ENCODE results near the gene LMX1B.
"Not testable (repeated sequence)": the region's sequence is repeated elsewhere in the genome, so short reads cannot be mapped to it uniquely, and the experiment has no call there.

Gene LMX1B

GRCh38 chr9:126720661-126721563, 107.2 kb downstream of the LMX1B start:
- no peaks in the 10 kb centered on the region for H3K36me3 ChIP-seq (ENCODE audit: control insufficient read depth, insufficient read depth, low read length)
- 92 to 94% methylated on average over 16 of the region's 19 CpGs for WGBS, 2 experiments (ENCODE audit: insufficient coverage in 2 of 2)
- peaks cover 11% of the 10 kb centered on the region for H3K4me1 ChIP-seq (ENCODE audit: control insufficient read depth, insufficient read depth, low read length, poor library complexity, severe bottlenecking)
- no peak overlapping the region for H3K4me3 ChIP-seq (ENCODE audit: extremely low read depth, insufficient read depth, low read length, poor library complexity, severe bottlenecking)
- H3K27ac ChIP-seq (ENCODE audit: low read depth, low read length, severe bottlenecking): no peak overlapping the region
- no peaks in the 10 kb centered on the region for H3K9me3 ChIP-seq (ENCODE audit: control insufficient read depth, low read length)

GRCh38 chr9:126721564-126721981, 107.8 kb downstream of the LMX1B start:
- WGBS, 2 experiments (ENCODE audit: insufficient coverage in 2 of 2): 70 to 100% methylated on average over 2 to 3 of the region's 4 CpGs

GRCh38 chr9:126722252-126722921, 108.7 kb downstream of the LMX1B start:
- Histone ChIP-seq H3K36me3 (ENCODE audit: control insufficient read depth, insufficient read depth, low read length) (no peaks in the 10 kb centered on the region), H3K4me3 (ENCODE audit: extremely low read depth, insufficient read depth, low read length, poor library complexity, severe bottlenecking) (peak overlapping the region; percentile 61), H3K27ac (ENCODE audit: low read depth, low read length, severe bottlenecking) (no peak overlapping the region), H3K4me1 (ENCODE audit: control insufficient read depth, insufficient read depth, low read length, poor library complexity, severe bottlenecking) (peaks cover 11% of the 10 kb centered on the region), H3K9me3 (ENCODE audit: control insufficient read depth, low read length) (no peaks in the 10 kb centered on the region)
- WGBS, 2 experiments (ENCODE audit: insufficient coverage in 2 of 2): 1 to 2% methylated on average over 18 to 23 of the region's 45 CpGs

More at GRCh38 chr9:126721564-126721981, 107.8 kb downstream of the LMX1B start:
- H3K36me3 ChIP-seq (ENCODE audit: control insufficient read depth, insufficient read depth, low read length): no peaks in the 10 kb centered on the region
- no peaks in the 10 kb centered on the region for H3K9me3 ChIP-seq (ENCODE audit: control insufficient read depth, low read length)
- no peak overlapping the region for H3K4me3 ChIP-seq (ENCODE audit: extremely low read depth, insufficient read depth, low read length, poor library complexity, severe bottlenecking)
- peaks cover 11% of the 10 kb centered on the region for H3K4me1 ChIP-seq (ENCODE audit: control insufficient read depth, insufficient read depth, low read length, poor library complexity, severe bottlenecking)
- no peak overlapping the region for H3K27ac ChIP-seq (ENCODE audit: low read depth, low read length, severe bottlenecking)

GRCh38 chr9:126722922-126723806, 109.4 kb downstream of the LMX1B start:
- Histone ChIP-seq H3K9me3 (ENCODE audit: control insufficient read depth, low read length) (no peaks in the 10 kb centered on the region), H3K36me3 (ENCODE audit: control insufficient read depth, insufficient read depth, low read length) (no peaks in the 10 kb centered on the region), H3K4me3 (ENCODE audit: extremely low read depth, insufficient read depth, low read length, poor library complexity, severe bottlenecking) (peak overlapping the region; percentile 61), H3K4me1 (ENCODE audit: control insufficient read depth, insufficient read depth, low read length, poor library complexity, severe bottlenecking) (peaks cover 11% of the 10 kb centered on the region), H3K27ac (ENCODE audit: low read depth, low read length, severe bottlenecking) (no peak overlapping the region)
- WGBS, 2 experiments (ENCODE audit: insufficient coverage in 2 of 2): 5 to 10% methylated on average over 16 to 53 of the region's 68 CpGs

- WGBS, 2 experiments (ENCODE audit: insufficient coverage in 2 of 2): 47 to 50% methylated on average over 13 of the region's 14 CpGs
- Histone ChIP-seq H3K9me3 (ENCODE audit: control insufficient read depth, low read length) (no peaks in the 10 kb centered on the region), H3K36me3 (ENCODE audit: control insufficient read depth, insufficient read depth, low read length) (no peaks in the 10 kb centered on the region), H3K4me1 (ENCODE audit: control insufficient read depth, insufficient read depth, low read length, poor library complexity, severe bottlenecking) (peaks cover 11% of the 10 kb centered on the region), H3K4me3 (ENCODE audit: extremely low read depth, insufficient read depth, low read length, poor library complexity, severe bottlenecking) (no peak overlapping the region), H3K27ac (ENCODE audit: low read depth, low read length, severe bottlenecking) (no peak overlapping the region)
Observed at GRCh38 chr9:126723807-126724172, 110.1 kb downstream of the LMX1B start.

GRCh38 chr9:126724226-126724625, 110.5 kb downstream of the LMX1B start:
- WGBS, 2 experiments (ENCODE audit: insufficient coverage in 2 of 2): 54 to 57% methylated on average over 4 to 6 of the region's 6 CpGs
- H3K9me3 ChIP-seq (ENCODE audit: control insufficient read depth, low read length): no peaks in the 10 kb centered on the region
- H3K4me3 ChIP-seq (ENCODE audit: extremely low read depth, insufficient read depth, low read length, poor library complexity, severe bottlenecking): no peak overlapping the region
- no peak overlapping the region for H3K27ac ChIP-seq (ENCODE audit: low read depth, low read length, severe bottlenecking)
- H3K36me3 ChIP-seq (ENCODE audit: control insufficient read depth, insufficient read depth, low read length): no peaks in the 10 kb centered on the region
- peaks cover 11% of the 10 kb centered on the region for H3K4me1 ChIP-seq (ENCODE audit: control insufficient read depth, insufficient read depth, low read length, poor library complexity, severe bottlenecking)

- H3K4me1 ChIP-seq (ENCODE audit: control insufficient read depth, insufficient read depth, low read length, poor library complexity, severe bottlenecking); H3K36me3 ChIP-seq (ENCODE audit: control insufficient read depth, insufficient read depth, low read length); H3K27ac ChIP-seq (ENCODE audit: low read depth, low read length, severe bottlenecking); H3K9me3 ChIP-seq (ENCODE audit: control insufficient read depth, low read length); H3K4me3 ChIP-seq (ENCODE audit: extremely low read depth, insufficient read depth, low read length, poor library complexity, severe bottlenecking): not testable (repeated sequence)
- 90% methylated on average over 3 of the region's 4 CpGs; no CpG with 5 or more reads in 1 of the 2 experiments for WGBS, 2 experiments (ENCODE audit: insufficient coverage in 2 of 2)
Observed at GRCh38 chr9:126725485-126725884, 111.8 kb downstream of the LMX1B start.

GRCh38 chr9:126728210-126728609, 114.5 kb downstream of the LMX1B start:
- H3K4me3 ChIP-seq (ENCODE audit: extremely low read depth, insufficient read depth, low read length, poor library complexity, severe bottlenecking); H3K4me1 ChIP-seq (ENCODE audit: control insufficient read depth, insufficient read depth, low read length, poor library complexity, severe bottlenecking); H3K36me3 ChIP-seq (ENCODE audit: control insufficient read depth, insufficient read depth, low read length); H3K27ac ChIP-seq (ENCODE audit: low read depth, low read length, severe bottlenecking); H3K9me3 ChIP-seq (ENCODE audit: control insufficient read depth, low read length): not testable (repeated sequence)
- 86 to 87% methylated on average over 6 of the region's 8 CpGs for WGBS, 2 experiments (ENCODE audit: insufficient coverage in 2 of 2)

GRCh38 chr9:126730592-126730991, 116.9 kb downstream of the LMX1B start:
- H3K4me1 ChIP-seq (ENCODE audit: control insufficient read depth, insufficient read depth, low read length, poor library complexity, severe bottlenecking); H3K9me3 ChIP-seq (ENCODE audit: control insufficient read depth, low read length); H3K36me3 ChIP-seq (ENCODE audit: control insufficient read depth, insufficient read depth, low read length); H3K27ac ChIP-seq (ENCODE audit: low read depth, low read length, severe bottlenecking); H3K4me3 ChIP-seq (ENCODE audit: extremely low read depth, insufficient read depth, low read length, poor library complexity, severe bottlenecking): not testable (repeated sequence)
- WGBS, 2 experiments (ENCODE audit: insufficient coverage in 2 of 2): 79 to 85% methylated on average over 8 of the region's 8 CpGs

GRCh38 chr9:126733005-126733404, 119.3 kb downstream of the LMX1B start:
- Histone ChIP-seq H3K9me3 (ENCODE audit: control insufficient read depth, low read length) (peaks cover 5% of the 10 kb centered on the region), H3K4me3 (ENCODE audit: extremely low read depth, insufficient read depth, low read length, poor library complexity, severe bottlenecking) (no peak overlapping the region), H3K36me3 (ENCODE audit: control insufficient read depth, insufficient read depth, low read length) (no peaks in the 10 kb centered on the region), H3K4me1 (ENCODE audit: control insufficient read depth, insufficient read depth, low read length, poor library complexity, severe bottlenecking) (no peaks in the 10 kb centered on the region), H3K27ac (ENCODE audit: low read depth, low read length, severe bottlenecking) (no peak overlapping the region)
- WGBS, 2 experiments (ENCODE audit: insufficient coverage in 2 of 2): 85 to 89% methylated on average over 2 to 3 of the region's 3 CpGs

Measured in mesodermal cell (in vitro differentiated cells).